Esophagus muscularis mucosa (tissue), 4 donors: ENCODE measurements around the gene CTNNA2.

ENCODE experiments used
- CTCF ChIP-seq, 3 experiments: fragments of 200-600 bp in 2 of 3; fragments of 450-650 bp in 1 of 3; sonication (generic) in 2 of 3; IDR thresholded peaks; one replicate each; pipeline ENCODE4 v1.5.1; 2017 to 2019; ENCODE audit warnings: antibody characterized with exemption in 3 of 3, mild to moderate bottlenecking in 2 of 3, moderate library complexity in 1 of 3
- EP300 ChIP-seq: sonication (generic); formaldehyde crosslinking; IDR thresholded peaks from one replicate; pipeline ENCODE4 v1.6.1; 2017; ENCODE audit warnings: antibody characterized with exemption
- POLR2A ChIP-seq: fragments of 450-650 bp; IDR thresholded peaks from one replicate; pipeline ENCODE4 v1.6.1; 2017; ENCODE audit warnings: antibody characterized with exemption, moderate library complexity, mild to moderate bottlenecking, low read depth
- POLR2AphosphoS5 ChIP-seq, 2 donors: sonication (generic); formaldehyde crosslinking; IDR thresholded peaks; one replicate each; pipeline ENCODE4 v1.6.1; 2017; ENCODE audit warnings: antibody characterized with exemption in 2 of 2

- TF ChIP-seq POLR2AphosphoS5 (IDR thresholded peaks at IDR 0.05) (no peak), CTCF (IDR thresholded peaks at IDR 0.05) (no peak), POLR2A (no peak), EP300 (no peak)
Observed at GRCh38 chr2:80299661-80300060, 786.8 kb downstream of the CTNNA2 start.
